HCT116 (cell line): Measurements from ENCODE around the gene KRT33B.

ENCODE experiments used
- CEBPB ChIP-seq: IDR thresholded peaks from 2 replicates; pipeline ENCODE4 v1.6.1; 2012; ENCODE audit warnings: low read depth
- EGR1 ChIP-seq: IDR thresholded peaks from 2 replicates; pipeline ENCODE4 v1.6.1; 2012; ENCODE audit warnings: low read depth
- JUND ChIP-seq: IDR thresholded peaks from 2 replicates; pipeline ENCODE4 v1.6.1; 2012
- POLR2A ChIP-seq: IDR thresholded peaks from 2 replicates; pipeline ENCODE4 v1.7.0; 2011; ENCODE audit warnings: borderline replicate concordance; ENCODE audit not compliant: insufficient read depth, insufficient read length; ENCODE audit errors: extremely low read depth
- POLR2AphosphoS5 ChIP-seq: IDR thresholded peaks from 2 replicates; pipeline ENCODE4 v1.6.1; 2011; ENCODE audit warnings: mild to moderate bottlenecking, low read depth, low read length, moderate library complexity
- RAD21 ChIP-seq: IDR thresholded peaks from 2 replicates; pipeline ENCODE4 v1.6.1; 2012; ENCODE audit warnings: low read depth, mild to moderate bottlenecking
- SRF ChIP-seq: IDR thresholded peaks from 2 replicates; pipeline ENCODE4 v1.6.1; 2012; ENCODE audit warnings: low read depth
- ZFX ChIP-seq: fragments of 450-650 bp; IDR thresholded peaks from 2 replicates; pipeline ENCODE4 v1.6.1; 2017
- ZNF274 ChIP-seq: fragments of 200-500 bp; sonication (Bioruptor generic); IDR thresholded peaks from 2 replicates; pipeline ENCODE4 v1.6.1; 2014; ENCODE audit warnings: mild to moderate bottlenecking, low read depth, low read length, inconsistent platforms
- TF ChIP-seq, protein P1 (sequence below): IDR thresholded peaks from 2 replicates; pipeline ENCODE4 v1.6.1; 2012
- TF ChIP-seq, protein P2 (sequence below), 3 experiments: fragments of 200-600 bp in 1 of 3; sonication (generic) in 1 of 3; IDR thresholded peaks in 2 of 3; conservative IDR thresholded peaks in 1 of 3; 2 replicates each; pipeline ENCODE4 v1.5.1; 2012 to 2017; ENCODE audit warnings: low read depth in 2 of 3, low read length in 2 of 3, antibody characterized with exemption in 1 of 3, borderline replicate concordance in 1 of 3, control low read depth in 1 of 3, mild to moderate bottlenecking in 1 of 3, mixed read lengths in 1 of 3, mixed run types in 1 of 3, moderate library complexity in 1 of 3; ENCODE audit not compliant: insufficient read depth in 1 of 3
- TF ChIP-seq, protein P3 (sequence below): IDR thresholded peaks from 2 replicates; pipeline ENCODE4 v1.6.1; 2012

DNA sequence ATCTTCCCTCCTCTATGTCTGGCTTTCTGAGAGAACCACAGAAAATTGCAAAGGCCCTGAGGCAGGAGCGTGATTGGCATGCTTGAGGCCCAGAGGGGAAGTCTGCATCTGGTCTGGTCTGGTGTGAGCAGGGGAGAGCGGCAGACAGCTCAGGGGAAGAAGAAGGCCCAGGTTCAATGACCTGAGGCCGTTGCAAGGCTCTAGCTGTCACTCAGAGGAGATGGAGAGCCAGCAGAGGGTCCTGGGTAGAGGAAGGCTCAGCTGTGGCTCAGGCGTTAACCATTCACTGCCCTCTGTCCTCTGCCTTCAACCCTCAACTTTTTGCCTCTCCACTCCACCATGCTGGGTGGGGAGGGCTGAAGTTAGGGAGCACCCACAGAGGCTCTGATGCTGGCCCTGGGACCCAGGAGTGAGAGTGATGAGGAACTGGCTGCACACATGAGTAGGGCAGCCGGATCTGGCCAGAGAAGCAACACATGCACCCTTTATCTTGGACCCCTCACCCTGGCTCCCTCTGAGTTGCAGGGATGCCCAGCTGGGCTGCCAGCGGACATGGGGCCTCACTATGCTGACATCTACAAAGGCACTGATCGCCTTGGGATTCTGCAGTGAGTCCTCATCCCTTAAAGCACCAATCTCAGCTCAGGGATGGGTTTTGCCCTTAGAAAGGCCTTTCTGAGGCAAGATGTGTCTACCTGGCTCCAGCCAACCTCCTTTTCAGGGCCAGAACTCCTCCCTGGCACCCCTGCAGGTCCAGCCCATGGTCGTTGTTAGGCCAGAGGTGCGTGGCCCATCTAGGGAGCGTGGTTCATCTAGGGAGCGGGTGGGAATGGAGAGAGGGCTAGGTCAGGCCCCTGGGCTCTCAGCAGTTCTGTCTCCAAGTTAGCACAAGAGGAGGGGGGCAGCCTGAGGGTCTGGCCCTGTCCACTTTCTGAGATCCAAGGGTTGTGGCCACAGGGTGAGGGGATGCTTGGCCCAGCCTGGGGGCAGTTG, 46.4 kb downstream of the KRT33B start:
- TF ChIP-seq, protein P1, sequence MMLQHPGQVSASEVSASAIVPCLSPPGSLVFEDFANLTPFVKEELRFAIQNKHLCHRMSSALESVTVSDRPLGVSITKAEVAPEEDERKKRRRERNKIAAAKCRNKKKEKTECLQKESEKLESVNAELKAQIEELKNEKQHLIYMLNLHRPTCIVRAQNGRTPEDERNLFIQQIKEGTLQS: no peak
- TF ChIP-seq POLR2AphosphoS5: no peak
- TF ChIP-seq, protein P2, sequence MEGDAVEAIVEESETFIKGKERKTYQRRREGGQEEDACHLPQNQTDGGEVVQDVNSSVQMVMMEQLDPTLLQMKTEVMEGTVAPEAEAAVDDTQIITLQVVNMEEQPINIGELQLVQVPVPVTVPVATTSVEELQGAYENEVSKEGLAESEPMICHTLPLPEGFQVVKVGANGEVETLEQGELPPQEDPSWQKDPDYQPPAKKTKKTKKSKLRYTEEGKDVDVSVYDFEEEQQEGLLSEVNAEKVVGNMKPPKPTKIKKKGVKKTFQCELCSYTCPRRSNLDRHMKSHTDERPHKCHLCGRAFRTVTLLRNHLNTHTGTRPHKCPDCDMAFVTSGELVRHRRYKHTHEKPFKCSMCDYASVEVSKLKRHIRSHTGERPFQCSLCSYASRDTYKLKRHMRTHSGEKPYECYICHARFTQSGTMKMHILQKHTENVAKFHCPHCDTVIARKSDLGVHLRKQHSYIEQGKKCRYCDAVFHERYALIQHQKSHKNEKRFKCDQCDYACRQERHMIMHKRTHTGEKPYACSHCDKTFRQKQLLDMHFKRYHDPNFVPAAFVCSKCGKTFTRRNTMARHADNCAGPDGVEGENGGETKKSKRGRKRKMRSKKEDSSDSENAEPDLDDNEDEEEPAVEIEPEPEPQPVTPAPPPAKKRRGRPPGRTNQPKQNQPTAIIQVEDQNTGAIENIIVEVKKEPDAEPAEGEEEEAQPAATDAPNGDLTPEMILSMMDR (IDR thresholded peaks at IDR 0.05 in 2 of 3, conservative IDR thresholded peaks at IDR 0.05 in 1 of 3; ENCODE audit: borderline replicate concordance in 1 of 3, insufficient read depth in 1 of 3, low read depth in 2 of 3, low read length in 2 of 3): no peak
- no peak for TF ChIP-seq CEBPB
- TF ChIP-seq EGR1: no peak
- no peak for TF ChIP-seq RAD21
- no peak for TF ChIP-seq JUND
- no peak for TF ChIP-seq ZFX
- TF ChIP-seq POLR2A: no peak
- TF ChIP-seq ZNF274: no peak
- TF ChIP-seq, protein P3, sequence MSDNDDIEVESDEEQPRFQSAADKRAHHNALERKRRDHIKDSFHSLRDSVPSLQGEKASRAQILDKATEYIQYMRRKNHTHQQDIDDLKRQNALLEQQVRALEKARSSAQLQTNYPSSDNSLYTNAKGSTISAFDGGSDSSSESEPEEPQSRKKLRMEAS: no peak
- no peak for TF ChIP-seq SRF
